HG03135 (cell line): ENCODE results near the gene TPRN.

Experiments used
- ATAC-seq: cut with Tn5 transposase; IDR thresholded peaks from one replicate; pipeline ENCODE4 v1.9.1; 2021; ENCODE audit warnings: mild to moderate bottlenecking, moderate library complexity; ENCODE audit not compliant: unreplicated experiment

Gene TPRN

DNA sequence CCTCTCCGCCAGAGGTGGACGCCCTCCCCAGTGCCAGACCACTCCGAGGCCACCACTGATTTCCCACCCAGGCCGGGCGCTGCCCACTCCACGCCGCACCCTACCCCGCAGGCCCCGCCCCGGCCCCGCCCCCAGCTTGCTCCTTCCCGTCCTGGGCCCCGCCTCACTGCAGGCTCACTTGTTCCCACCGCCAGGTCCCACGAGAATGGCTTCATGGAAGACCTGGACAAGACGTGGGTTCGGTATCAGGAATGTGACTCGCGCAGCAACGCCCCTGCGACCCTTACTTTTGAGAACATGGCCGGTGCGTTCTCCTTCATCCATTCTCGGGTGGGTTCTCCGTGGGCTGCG lies 37.2 kb downstream of the TPRN start:
- no peak for ATAC-seq

DNA sequence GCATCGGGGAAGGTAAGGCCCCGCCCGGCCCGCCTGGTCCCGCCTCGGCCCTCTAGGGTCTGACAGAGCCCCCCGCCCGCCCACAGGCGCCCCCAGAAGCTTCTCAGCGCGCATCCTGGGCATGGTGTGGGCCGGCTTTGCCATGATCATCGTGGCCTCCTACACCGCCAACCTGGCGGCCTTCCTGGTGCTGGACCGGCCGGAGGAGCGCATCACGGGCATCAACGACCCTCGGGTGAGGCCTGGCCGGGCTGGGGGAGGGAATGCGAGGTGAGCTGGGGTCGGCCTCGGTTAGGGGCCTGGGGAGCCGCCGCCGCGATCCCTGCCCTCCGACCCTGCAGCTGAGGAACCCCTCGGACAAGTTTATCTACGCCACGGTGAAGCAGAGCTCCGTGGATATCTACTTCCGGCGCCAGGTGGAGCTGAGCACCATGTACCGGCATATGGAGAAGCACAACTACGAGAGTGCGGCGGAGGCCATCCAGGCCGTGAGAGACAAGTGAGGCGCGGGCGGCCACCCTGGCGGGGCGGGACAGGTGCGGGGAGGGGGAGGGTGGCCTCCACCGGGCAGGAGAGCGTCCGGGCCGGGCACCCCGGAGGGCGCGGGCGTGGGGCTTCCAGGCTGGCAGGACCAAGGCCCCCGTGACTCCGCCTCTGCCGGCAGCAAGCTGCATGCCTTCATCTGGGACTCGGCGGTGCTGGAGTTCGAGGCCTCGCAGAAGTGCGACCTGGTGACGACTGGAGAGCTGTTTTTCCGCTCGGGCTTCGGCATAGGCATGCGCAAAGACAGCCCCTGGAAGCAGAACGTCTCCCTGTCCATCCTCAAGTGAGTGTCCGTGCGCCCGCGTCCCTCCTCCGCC lies 37.8 kb downstream of the TPRN start:
- ATAC-seq, result no peak

DNA sequence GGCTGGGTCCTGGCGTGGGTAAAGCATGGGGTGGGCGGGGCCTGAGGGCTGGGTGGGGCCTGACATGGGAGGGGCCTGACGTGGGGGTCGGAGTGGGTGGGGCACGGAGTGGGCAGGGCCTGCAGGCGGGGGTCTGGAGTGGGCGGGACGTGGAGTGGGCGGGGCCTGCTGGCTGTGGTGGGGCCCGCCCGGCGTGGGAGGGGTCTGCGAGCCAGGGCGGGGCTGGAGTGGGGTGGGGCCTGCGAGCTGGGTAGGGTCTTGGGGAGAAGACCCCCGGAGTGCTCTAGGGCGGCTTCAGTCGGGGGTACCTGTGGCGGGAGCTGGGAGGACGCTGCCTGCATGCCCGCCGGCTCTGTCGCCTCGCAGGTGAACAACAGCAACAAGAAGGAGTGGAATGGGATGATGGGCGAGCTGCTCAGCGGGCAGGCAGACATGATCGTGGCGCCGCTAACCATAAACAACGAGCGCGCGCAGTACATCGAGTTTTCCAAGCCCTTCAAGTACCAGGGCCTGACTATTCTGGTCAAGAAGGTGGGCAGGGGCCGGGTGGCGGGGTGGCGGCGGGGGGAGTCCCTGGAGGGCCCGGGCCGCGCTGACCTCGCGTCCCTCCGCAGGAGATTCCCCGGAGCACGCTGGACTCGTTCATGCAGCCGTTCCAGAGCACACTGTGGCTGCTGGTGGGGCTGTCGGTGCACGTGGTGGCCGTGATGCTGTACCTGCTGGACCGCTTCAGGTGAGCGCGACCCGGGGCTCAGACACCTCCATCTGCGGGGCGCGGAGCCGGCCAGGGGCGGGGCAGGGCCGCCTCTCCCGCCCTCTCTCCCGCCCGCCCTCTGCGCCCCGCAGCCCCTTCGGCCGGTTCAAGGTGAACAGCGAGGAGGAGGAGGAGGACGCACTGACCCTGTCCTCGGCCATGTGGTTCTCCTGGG lies 38.7 kb downstream of the TPRN start:
- ATAC-seq, result no peak

DNA sequence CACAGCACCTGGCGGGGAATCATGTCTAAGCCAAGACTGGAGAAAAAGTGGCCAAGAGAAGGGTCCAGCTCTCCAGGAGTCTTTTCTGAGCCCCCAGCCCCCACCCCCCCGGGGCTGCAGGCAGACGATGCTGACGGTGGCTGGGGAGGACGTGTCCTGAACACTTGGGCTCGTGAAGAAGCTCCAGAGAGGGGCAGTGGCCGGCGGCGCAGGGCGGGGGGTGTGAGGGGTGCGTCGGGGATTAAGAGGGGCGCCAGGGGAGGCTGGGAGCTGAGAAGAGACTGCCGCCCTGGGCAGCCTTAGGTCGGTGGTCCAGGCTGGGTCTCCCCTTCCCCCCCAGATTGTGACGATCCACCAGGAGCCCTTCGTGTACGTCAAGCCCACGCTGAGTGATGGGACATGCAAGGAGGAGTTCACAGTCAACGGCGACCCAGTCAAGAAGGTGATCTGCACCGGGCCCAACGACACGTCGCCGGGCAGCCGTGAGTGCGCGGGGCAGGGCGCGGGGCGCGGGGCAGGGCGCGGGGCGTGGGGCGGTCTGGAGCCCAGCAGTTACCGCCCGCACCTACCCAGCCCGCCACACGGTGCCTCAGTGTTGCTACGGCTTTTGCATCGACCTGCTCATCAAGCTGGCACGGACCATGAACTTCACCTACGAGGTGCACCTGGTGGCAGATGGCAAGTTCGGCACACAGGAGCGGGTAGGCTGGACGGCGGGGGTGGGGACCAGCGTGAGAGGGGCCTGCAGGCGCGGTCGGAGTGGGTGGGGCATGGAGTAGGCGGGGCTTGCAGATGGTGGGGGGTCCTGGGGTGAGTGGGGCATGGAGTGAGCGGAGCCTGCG lies 39.6 kb downstream of the TPRN start:
- ATAC-seq, result no peak

DNA sequence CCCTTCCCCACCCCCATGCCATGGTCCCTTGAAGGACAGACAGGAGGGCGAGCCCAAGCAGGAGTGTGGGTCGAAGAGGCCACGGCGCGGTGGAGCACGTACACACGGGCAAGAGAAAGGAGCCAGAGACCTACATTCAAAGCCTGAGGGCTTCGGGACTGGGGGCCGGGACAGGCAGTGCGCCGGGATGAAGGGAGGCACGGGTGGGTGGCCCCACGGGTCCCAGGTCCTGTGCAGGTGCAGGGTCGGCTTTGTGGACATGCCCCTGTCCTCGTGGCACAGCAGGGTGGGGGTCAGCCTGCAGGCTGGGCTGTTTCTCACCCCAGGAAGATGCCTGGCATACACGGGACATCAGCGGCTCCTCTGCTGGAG lies 40.5 kb downstream of the TPRN start:
- ATAC-seq, result no peak

DNA sequence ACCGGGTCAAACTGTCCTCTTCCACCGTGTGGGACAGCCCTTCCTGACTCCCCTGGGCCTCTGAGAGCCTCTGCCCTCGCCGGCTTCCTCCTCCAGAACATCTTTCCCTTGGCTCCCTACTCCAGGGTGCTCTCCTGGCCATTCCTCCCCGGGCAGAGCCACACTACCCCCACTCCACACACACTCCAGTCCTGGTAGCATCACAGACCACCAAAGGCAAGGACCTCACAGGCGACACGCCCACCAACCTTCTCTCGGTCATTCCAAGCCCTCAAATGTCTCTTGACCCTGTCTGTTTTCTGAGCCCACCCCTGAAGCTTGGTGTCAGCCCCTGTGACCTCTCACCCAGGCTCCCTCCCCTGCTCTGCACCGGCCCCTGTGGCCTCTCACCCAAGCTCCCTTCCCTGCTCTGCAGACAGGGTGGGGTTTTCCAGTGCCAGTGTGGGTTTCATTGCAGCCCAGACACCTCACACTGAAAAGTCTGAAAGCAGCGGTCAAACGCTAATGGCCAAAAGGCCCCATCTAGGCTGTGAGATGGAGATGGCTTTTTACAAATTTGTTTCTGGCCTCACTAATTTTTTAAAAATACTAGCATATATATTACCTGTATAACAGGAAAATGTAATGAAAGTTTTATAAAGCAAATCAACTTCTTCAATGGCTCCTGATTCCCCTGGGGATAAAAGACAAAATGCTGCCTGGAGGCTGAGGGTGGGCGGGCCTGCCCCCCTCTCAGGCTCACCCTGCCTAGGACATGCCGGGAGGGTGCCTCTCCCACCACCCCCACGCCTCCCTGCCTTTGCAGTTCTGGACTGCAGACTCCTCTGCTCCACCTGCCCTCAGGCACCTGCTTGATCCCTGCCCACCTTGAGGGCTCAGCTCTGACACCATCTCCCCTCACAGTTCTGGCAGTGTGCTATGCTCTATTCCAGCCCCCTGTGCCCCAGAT lies 41.2 kb downstream of the TPRN start:
- no peak for ATAC-seq

DNA sequence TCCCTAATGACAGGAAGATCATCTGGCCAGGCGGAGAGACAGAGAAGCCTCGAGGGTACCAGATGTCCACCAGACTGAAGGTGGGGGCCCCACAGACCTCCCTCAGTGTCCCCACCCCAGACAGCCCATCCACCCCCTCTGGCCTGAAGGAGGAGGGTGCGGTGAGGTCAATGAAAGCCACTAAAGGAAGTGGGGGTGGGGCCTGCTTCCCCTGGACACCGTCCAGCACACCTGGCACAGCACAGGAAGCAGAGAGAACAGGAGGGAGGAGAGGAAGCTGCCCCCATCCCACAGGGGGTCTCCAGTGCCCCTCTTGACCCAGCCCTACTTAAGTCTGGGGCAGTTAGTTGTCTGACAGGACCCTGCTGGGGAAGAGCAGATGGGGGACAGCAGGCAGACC lies 41.9 kb downstream of the TPRN start:
- no peak for ATAC-seq

DNA sequence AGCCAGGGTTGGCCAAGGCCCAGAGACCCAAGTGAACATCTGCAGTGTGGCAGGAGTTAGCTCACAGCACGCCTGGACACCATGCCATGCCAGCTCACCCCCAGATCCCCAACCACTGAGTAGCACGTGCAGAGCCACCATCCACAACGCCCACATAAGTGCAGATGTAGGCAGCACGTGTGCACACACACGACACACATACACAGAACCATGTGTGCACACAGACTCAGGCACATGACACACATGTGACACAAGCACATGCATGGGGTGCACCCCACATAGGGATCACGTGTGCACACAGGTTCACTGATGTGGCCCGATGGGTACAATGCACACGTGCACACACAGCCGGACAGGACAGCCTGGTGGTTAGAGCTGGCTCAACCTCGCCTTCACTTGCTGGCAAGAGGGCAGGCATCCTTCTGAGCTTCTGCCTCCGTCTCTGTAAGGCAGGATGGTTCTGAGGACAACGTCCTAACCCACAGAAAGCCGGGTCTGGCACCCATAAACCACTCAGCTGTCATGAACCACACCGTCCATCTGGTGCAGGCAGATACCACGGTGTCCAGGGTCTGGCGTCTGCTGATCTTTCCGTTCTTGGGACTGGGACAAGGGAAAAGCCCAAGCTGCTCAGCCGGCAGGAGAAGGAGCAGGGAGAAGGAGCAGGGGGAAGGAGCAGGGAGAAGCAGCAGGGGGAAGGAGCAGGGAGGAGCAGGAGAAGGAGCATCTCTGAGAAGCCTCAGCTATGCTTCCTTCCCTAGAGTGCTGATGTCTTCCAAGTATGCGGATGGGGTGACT lies 42.7 kb downstream of the TPRN start:
- ATAC-seq, result no peak

DNA sequence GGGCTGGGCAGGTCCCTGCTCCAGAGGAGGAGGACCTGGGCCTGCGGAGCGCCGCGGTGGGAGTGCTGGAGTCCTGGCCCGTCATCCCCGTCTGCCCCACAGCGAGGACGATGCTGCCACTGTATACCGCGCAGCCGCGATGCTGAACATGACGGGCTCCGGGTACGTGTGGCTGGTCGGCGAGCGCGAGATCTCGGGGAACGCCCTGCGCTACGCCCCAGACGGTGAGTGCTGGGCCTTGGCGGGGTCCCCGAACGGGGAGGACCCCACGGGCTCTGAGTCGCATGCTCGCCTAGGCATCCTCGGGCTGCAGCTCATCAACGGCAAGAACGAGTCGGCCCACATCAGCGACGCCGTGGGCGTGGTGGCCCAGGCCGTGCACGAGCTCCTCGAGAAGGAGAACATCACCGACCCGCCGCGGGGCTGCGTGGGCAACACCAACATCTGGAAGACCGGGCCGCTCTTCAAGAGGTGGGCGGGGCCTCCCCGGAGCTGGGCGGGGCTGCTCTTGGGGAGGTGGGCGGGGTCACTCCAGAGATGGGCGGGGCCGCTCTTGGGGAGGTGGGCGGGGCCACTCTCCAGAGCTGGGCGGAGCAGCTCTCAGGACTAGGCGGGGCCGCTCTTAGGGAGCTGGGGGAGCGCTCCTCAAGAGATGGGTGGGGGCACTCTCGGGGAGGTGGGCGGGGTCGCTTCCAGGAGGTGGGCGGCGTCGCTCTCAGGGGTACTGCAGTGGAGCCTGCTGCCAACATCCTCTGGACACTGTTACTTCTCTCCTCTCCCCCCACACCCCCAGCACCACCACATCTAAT lies 43.8 kb downstream of the TPRN start:
- no peak for ATAC-seq

DNA sequence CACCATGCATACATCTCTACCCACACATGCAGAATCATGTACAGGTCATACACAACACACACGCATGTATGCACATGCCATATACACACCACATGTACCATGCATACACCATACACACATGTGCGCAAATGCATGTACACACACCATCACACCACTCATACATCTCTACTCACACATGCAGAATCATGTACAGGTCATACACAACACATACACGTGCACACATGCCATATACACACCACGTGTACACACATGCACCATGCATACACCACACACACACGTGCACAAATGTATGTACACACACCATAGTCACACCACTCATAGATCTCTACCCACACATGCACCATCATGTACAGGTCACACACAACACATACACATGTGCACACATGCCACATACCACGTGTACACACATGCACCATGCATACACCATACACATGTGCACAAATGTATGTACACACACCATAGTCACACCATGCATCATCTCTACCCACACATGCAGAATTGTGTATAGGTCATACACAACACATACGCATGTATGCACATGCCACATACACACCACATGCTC lies 47.6 kb downstream of the TPRN start:
- ATAC-seq, result no peak

DNA sequence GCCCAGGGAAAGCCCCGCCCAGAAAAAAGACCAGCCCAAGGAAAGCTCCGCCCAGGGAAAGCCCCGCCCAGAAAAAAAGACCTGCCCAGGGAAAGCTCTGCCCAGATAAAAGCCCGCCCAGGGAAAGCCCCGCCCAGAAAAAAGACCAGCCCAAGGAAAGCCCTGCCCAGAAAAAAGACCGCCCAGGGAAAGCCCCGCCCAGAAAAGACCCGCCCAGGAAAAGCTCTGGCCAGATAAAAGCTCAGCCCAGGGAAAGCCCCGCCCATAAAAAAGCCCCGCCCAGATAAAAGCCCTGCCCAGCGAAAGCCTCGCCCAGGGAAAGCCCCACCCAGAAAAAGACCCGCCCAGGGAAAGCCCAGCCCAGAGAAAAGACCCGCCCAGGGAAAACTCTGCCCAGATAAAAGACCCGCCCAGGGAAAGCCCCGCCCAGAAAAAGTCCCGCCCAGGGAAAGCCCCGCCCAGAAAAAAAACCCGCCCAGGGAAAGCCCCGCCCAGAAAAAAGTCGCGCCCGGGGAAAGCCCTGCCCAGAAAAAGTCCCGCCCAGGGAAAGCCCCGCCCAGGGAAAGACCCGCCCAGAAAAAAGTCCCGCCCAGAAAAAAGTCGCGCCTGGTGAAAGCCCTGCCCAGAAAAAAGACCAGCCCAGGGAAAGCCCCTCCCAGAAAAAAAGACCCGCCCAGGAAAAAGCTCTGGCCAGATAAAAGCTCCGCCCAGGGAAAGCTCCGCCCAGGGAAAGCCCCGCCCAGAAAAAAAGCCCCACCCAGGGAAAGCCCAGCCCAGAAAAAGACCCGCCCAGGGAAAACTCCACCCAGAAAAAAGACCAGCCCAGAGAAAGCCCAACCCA lies 49.7 kb downstream of the TPRN start:
- ATAC-seq, result peak; percentile 46

DNA sequence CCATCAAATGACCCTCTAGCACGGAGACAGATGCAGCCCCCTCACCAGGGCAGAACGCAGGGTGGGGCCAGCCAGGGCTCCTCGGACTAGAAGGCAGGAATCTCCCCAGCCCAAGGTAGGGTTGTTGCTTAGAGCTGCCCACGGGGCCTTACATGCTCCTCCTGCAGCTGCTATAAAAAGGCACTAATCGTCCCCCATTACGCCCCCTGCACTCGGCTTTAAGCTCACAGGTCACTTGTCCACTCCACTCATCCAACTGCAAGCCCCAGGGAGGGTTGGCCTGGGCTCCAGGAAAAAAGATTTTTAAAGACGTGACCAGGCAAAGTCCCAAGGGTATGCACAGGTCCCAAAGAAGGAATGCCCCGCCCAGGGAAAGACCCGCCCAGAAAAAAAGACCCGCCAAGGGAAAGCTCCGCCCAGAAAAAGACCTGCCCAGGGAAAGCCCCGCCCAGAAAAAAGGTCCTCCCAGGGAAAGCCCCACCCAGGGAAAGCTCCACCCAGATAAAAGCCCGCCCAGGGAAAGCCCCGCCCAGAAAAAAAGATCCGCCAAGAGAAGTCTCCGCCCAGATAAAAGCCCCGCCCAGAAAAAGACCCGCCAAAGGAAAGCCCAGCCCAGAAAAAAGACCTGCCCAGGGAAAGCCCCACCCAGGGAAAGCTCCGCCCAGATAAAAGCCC lies 50.5 kb downstream of the TPRN start:
- peak; percentile 8 for ATAC-seq

DNA sequence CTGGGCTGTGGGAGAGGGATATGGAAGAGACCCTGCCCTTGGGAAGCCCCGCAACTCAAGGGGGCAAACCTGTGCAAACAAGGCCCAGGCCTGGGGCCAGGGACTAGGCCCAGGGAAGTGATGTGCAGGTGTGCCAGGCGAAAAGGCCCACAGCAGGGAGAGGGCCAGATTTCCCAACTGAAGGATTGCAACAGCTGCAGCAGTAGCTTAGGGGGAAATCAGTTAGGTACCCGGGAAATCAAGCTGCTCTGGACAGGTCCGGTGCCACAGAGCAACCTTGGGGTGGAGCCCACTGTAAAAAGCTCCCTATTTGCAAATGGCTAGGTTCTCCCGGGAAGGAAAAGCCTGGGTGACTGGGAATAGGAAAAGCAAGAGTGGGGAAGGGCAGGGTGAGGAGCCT lies 51.2 kb downstream of the TPRN start:
- ATAC-seq, result no peak

DNA sequence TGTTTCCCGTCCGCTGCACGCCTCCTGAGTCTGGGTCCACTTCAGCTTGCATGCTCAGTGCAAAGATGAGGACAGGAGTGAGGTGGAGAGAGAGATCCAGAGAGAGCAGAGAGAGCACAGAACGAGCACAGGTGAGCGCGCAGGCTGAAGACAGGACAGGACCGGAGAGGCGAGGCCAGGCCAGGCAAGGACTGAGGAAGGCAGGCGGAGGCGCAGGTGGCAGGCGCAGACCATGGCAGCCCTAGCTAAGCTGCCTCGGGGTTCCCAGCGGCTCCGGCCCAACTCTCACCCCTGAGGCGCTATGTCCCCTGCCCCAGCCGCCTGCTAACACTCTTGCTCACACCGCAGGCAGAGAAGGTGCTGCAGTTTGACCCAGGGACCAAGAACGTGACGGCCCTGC lies 51.9 kb downstream of the TPRN start:
- no peak for ATAC-seq

DNA sequence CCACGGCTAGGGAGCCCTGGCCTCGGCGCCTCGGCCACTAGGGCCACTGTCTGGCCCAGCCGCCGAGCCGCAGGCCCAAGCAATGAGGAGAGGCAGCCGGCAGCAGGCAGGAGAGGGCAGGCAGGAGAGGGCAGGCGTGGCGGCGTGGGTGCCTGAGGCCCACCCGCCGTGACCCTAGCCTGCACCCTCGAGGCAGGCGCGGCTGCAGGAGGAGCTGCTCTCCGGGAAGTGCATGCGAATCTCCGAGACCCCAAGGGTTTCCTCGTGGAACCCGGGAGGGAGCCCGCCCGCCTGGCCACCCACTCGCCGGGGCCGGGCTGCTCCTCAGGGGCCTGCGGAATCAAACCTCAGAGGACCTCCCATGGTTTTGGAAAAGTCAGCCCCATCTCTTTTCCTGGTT lies 52.3 kb downstream of the TPRN start:
- ATAC-seq, result no peak

DNA sequence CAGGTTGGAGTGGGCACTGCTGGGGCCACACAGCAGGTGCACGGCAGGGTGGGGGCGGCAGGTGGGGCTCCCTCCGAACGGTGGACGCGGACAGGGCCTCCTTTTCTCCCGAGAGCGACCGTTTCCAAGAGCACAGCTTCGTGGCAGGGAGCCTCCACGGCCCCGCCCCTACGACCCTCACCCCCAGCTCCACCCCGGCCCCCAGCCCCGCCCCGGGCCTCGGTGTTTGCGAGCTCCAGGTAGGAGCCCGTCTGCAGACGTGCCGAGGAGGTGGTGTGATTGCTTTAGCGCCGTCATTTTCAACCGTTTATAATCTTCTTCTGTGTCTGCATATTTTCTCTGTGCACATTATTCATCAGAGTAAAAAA lies 52.8 kb downstream of the TPRN start:
- no peak for ATAC-seq
